Loucy (cell line): Measurements from ENCODE around the gene CABLES1.

Experiments used
- H2AFZ ChIP-seq: fragments of 200-600 bp; sonication (generic); 2 replicates; pipeline ENCODE4 v1.6.0; 2016; ENCODE audit warnings: antibody characterized with exemption, mild to moderate bottlenecking, low read length, moderate library complexity
- H3F3A ChIP-seq: fragments of 200-600 bp; 2 replicates; pipeline ENCODE4 v1.6.0; 2016; ENCODE audit warnings: antibody characterized with exemption, low read depth, mild to moderate bottlenecking
- H3K27me3 ChIP-seq: fragments of 200-600 bp; sonication (generic); 2 replicates; pipeline ENCODE4 v1.6.1; 2014; ENCODE audit warnings: low read length, mild to moderate bottlenecking; ENCODE audit not compliant: insufficient read depth, poor library complexity, severe bottlenecking
- H3K36me3 ChIP-seq: fragments of 200-600 bp; sonication (generic); 2 replicates; pipeline ENCODE4 v1.6.1; 2016; ENCODE audit warnings: low read length; ENCODE audit not compliant: insufficient read depth
- H3K4me1 ChIP-seq: fragments of 200-600 bp; sonication (generic); 2 replicates; pipeline ENCODE4 v1.5.1; 2014; ENCODE audit warnings: low read length, mild to moderate bottlenecking; ENCODE audit not compliant: insufficient read depth, poor library complexity, severe bottlenecking
- H3K4me2 ChIP-seq: fragments of 200-600 bp; sonication (generic); 2 replicates; pipeline ENCODE4 v1.6.0; 2014; ENCODE audit warnings: antibody characterized with exemption, low read length, low read depth, mild to moderate bottlenecking; ENCODE audit not compliant: poor library complexity, severe bottlenecking
- H3K4me3 ChIP-seq: fragments of 200-600 bp; sonication (generic); 2 replicates; pipeline ENCODE4 v1.5.1; 2014; ENCODE audit warnings: low read length, mild to moderate bottlenecking, mixed read lengths; ENCODE audit not compliant: poor library complexity, severe bottlenecking
- H3K79me2 ChIP-seq: fragments of 200-600 bp; sonication (generic); 2 replicates; pipeline ENCODE4 v1.6.1; 2014; ENCODE audit warnings: low read length; ENCODE audit not compliant: insufficient read depth
- H3K9ac ChIP-seq: fragments of 200-600 bp; sonication (generic); 2 replicates; pipeline ENCODE4 v1.6.0; 2014; ENCODE audit warnings: mild to moderate bottlenecking, low read depth, low read length, moderate library complexity; ENCODE audit not compliant: poor library complexity, severe bottlenecking
- H3K9me2 ChIP-seq: fragments of 200-600 bp; sonication (generic); replicated peaks from 2 replicates; pipeline ENCODE4 v1.6.1; 2016; ENCODE audit warnings: low read depth, low read length, mixed read lengths
- H3K9me3 ChIP-seq: fragments of 200-600 bp; sonication (generic); 2 replicates; pipeline ENCODE4 v1.6.1; 2014; ENCODE audit warnings: mild to moderate bottlenecking, antibody characterized with exemption, low read length, low read depth; ENCODE audit not compliant: insufficient read depth
- H4K20me1 ChIP-seq: fragments of 200-600 bp; sonication (generic); 2 replicates; pipeline ENCODE4 v1.6.0; 2014; ENCODE audit warnings: antibody characterized with exemption, low read length, mild to moderate bottlenecking; ENCODE audit not compliant: insufficient read depth, poor library complexity, severe bottlenecking
- CTCF ChIP-seq: fragments of 200-600 bp; sonication (generic); conservative IDR thresholded peaks from 2 replicates; pipeline ENCODE4 v1.5.1; 2014; ENCODE audit warnings: mild to moderate bottlenecking, antibody characterized with exemption, low read length
- EZH2phosphoT487 ChIP-seq: fragments of 200-600 bp; IDR thresholded peaks from 2 replicates; pipeline ENCODE4 v1.6.1; 2018; ENCODE audit warnings: antibody characterized with exemption, mild to moderate bottlenecking, moderate library complexity, borderline replicate concordance

CABLES1 gene

DNA sequence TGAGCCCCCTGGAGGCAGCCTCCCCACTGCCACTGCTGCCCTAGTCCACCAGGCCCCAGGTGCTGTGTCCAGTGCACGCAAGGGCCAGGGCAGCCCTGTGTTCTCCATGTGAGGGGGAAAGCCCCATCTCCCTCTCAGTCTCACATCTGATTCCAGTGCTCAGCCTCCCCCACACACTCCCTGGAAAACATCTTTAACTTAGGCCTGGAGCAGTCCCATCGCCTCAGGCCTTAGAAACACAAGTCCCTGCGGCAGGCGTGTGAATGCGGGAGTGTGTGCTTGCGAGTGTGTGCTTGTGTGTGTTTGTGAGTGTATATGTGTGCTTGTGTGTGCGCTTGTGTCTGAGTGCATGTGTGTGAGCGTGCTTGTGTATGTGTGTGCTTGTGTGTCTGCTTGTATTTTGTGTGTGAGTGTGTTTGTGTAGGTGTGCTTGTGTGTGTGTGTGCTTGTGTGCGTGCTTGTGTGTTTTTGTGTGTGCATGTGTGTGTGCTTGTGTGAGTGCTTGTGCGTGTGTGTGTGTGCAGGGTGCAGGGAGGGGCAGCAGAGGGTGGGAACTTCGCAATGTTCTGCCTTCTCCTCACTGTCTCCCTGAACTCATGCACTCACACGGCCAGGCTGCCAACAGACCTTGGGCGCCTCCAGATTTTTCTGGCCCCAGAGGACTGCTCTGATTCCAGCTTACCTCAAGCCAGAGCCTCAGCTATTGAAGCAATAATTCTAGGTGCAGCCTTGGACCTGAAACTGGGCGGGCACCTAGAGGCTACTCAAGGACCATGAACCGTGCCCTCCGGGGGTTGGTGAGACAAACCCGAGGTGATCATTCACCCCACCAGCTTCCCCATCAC lies 139.6 kb downstream of the CABLES1 start:
- TF ChIP-seq CTCF: no peak
- TF ChIP-seq EZH2phosphoT487: no peak
- no peak overlapping the region for H2AFZ ChIP-seq
- no peaks in the 10 kb centered on the region for H3K27me3 ChIP-seq

GRCh38 chr18:23276451-23276850 lies 141.2 kb downstream of the CABLES1 start:
- Histone ChIP-seq H4K20me1 (no peaks in the 10 kb centered on the region), H3K27me3 (no peaks in the 10 kb centered on the region)

More for the DNA sequence above, 139.6 kb downstream of the CABLES1 start:
- Histone ChIP-seq H3K79me2 (no peaks in the 10 kb centered on the region), H3K4me3 (no peak overlapping the region), H4K20me1 (no peaks in the 10 kb centered on the region), H3K4me1 (no peaks in the 10 kb centered on the region), H3K9me3 (peaks cover 16% of the 10 kb centered on the region; the same call in 1 of the 2 replicates), H3K4me2 (no peak overlapping the region), H3K36me3 (no peaks in the 10 kb centered on the region), H3K9ac (no peak overlapping the region), H3F3A (no peaks in the 10 kb centered on the region), H3K9me2 (no peaks in the 10 kb centered on the region)

GRCh38 chr18:23277399-23277798 lies 142.1 kb downstream of the CABLES1 start:
- no peaks in the 10 kb centered on the region for H4K20me1 ChIP-seq
- TF ChIP-seq EZH2phosphoT487: no peak
- no peak for TF ChIP-seq CTCF

More at GRCh38 chr18:23276451-23276850, 141.2 kb downstream of the CABLES1 start:
- Histone ChIP-seq H3K9ac (no peak overlapping the region), H3K4me3 (no peak overlapping the region), H3K4me1 (no peaks in the 10 kb centered on the region), H3K9me2 (no peaks in the 10 kb centered on the region), H3F3A (no peaks in the 10 kb centered on the region), H3K9me3 (peaks cover 7% of the 10 kb centered on the region; the same call in 1 of the 2 replicates), H2AFZ (no peak overlapping the region), H3K36me3 (no peaks in the 10 kb centered on the region), H3K4me2 (no peak overlapping the region), H3K79me2 (no peaks in the 10 kb centered on the region)
- TF ChIP-seq CTCF (no peak), EZH2phosphoT487 (no peak)

More at GRCh38 chr18:23277399-23277798, 142.1 kb downstream of the CABLES1 start:
- no peak overlapping the region for H3K4me3 ChIP-seq
- no peaks in the 10 kb centered on the region for H3K36me3 ChIP-seq
- H2AFZ ChIP-seq: no peak overlapping the region
- no peaks in the 10 kb centered on the region for H3K9me2 ChIP-seq
- H3F3A ChIP-seq: no peaks in the 10 kb centered on the region
- no peaks in the 10 kb centered on the region for H3K27me3 ChIP-seq
- H3K79me2 ChIP-seq: no peaks in the 10 kb centered on the region
- no peaks in the 10 kb centered on the region for H3K4me1 ChIP-seq
- peaks cover 7% of the 10 kb centered on the region; the same call in 1 of the 2 replicates for H3K9me3 ChIP-seq
- no peak overlapping the region for H3K4me2 ChIP-seq
- no peak overlapping the region for H3K9ac ChIP-seq
